ENCODE data around the gene PARP12.

DNA sequence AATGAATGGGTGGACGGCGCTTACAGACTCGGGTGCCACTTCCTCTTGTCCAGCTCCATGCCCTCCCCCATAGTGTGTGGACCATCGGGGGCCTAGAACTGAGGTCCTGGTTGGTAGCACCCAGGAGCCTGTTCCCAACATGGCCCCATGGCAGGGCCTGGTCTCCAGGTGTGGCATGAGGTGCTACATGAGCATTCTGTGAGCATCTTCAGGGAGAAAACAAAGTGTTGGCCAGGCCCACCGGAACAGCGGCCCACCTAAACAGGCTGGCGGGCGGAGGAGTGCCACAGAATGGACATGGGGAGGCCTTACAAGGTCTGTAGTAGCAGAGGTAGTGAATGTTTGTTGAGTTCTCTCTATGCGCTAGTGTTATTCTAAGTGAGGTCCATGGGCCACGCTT is 76.9 kb downstream of the PARP12 start:
- TF ChIP-seq, protein P1, sequence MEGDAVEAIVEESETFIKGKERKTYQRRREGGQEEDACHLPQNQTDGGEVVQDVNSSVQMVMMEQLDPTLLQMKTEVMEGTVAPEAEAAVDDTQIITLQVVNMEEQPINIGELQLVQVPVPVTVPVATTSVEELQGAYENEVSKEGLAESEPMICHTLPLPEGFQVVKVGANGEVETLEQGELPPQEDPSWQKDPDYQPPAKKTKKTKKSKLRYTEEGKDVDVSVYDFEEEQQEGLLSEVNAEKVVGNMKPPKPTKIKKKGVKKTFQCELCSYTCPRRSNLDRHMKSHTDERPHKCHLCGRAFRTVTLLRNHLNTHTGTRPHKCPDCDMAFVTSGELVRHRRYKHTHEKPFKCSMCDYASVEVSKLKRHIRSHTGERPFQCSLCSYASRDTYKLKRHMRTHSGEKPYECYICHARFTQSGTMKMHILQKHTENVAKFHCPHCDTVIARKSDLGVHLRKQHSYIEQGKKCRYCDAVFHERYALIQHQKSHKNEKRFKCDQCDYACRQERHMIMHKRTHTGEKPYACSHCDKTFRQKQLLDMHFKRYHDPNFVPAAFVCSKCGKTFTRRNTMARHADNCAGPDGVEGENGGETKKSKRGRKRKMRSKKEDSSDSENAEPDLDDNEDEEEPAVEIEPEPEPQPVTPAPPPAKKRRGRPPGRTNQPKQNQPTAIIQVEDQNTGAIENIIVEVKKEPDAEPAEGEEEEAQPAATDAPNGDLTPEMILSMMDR (IDR thresholded peaks at IDR 0.05; ENCODE audit: low read depth, low read length, poor library complexity, severe bottlenecking) = no peak
- no peak for TF ChIP-seq EZH2phosphoT487 (IDR thresholded peaks at IDR 0.05; ENCODE audit: borderline replicate concordance, low read length)

Data from DOHH2 (cell line).